Stimulated activated CD8-positive, alpha-beta memory T cell treated with anti-CD3 and anti-CD28 coated beads, Interleukin-4, amount 100 ng/mL, for 48 hours (primary cell): Measurements from ENCODE around the gene ZNF318.
"Not testable (repeated sequence)": the region's sequence is repeated elsewhere in the genome, so short reads cannot be mapped to it uniquely, and the experiment has no call there.

Experiments used
- DNase-seq: peaks from one replicate; pipeline ENCODE4 v3.0.0-alpha.2; 2020

Gene ZNF318

DNA sequence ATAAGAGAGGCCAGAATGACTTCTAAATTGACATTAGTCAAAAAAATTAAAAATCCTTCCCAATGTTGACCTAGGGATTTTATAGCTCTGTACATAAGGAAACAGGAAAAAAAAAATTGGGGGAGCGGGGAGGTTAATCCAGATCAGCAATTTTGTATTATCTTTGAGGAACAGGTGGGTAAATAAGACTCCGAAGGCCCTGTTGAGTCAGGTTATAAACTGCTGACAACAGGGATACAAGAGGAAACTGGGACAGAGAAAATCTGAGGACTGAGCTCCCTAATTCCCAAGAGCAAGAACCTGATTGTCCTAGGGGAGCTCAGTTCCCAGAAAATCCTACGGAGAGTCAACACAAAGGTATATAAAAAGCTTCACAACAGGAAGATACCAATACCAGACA is 34.0 kb downstream of the ZNF318 start:
- no peak for DNase-seq

DNA sequence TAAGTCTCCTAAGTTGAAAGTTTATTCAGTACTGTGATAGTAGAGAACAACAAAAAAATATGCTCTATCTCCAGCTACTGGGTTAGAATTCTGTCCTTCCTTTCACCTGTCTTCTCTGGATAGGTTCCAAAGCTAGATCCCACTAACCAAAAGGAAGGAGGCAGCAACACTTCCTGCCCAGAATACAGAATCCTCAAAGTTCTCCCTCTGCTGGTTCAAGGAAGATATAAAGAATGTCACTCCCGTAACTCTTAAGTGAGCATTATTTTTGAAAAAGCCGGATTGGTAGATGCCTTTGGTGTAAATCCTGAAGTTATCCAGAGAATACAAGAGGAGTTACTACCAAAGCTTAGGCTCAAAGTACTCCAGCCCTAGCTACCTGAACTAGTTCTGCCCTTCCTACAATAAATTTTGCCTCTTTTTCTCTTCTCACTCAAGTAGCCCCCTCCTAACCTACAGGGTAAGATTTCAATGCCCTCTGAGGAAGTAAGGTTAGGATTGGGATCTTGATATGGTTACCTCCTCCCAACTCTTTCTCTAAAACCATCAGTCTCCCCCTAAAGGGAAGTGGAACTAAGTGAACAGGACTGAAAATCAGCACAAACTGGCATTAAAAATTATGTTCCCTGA is 34.9 kb downstream of the ZNF318 start:
- DNase-seq, result no peak

DNA sequence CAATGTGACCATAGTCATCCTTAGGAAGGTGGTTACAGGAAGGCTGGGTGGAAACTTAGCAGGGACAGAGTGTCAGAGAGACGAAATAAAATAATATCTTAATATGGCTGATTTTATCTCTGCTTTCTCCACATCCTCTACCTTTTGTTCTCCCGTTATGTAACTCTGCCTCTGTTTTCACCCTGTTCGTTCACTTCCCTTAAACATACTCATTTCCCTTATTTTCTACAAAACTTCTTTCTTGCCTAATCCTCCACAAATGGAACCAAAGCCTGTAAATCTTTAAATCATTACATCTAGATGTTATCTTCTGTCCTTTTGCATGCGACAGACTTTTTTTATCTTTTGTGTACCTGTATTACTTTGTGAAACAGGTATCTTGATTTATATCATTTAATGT is 37.6 kb downstream of the ZNF318 start:
- DNase-seq, result no peak

DNA sequence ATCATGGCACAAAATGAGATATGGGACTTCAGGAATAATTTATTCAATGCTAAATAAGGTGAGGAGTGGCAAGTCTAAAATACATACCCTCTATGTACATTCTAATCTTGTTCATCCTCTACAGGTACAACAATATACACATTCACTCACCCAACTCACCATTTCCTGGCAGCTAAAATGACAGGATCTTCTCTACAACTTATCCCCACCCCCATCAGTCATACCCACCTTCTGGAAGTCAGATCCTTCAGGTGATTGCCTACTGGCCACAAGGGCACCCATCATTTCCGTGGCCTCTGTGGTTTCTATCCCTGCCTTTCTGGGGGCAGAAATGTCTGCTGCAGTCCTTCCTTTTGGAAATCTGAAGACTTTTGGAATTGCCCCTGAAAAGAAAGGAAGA is 38.0 kb downstream of the ZNF318 start:
- DNase-seq, result no peak

DNA sequence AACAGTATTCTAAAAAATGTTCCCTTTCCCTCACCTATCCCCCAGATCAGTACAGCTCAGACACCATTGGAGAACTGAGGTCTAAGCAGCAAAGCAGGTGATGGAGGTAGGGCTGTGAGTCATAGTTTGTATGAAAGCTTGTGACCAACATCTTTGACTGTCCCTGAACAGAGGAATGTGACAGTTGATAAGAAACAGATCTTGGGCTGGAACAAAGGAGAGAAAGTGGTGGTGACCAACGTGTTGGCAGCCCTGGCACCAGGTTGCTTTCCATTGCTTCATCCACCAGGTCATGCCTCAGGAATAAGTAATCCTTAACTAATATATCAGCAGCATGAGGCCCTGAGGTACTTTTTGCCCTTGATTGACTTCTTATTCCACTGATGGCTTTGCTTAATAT is 40.9 kb downstream of the ZNF318 start:
- DNase-seq, result no peak

DNA sequence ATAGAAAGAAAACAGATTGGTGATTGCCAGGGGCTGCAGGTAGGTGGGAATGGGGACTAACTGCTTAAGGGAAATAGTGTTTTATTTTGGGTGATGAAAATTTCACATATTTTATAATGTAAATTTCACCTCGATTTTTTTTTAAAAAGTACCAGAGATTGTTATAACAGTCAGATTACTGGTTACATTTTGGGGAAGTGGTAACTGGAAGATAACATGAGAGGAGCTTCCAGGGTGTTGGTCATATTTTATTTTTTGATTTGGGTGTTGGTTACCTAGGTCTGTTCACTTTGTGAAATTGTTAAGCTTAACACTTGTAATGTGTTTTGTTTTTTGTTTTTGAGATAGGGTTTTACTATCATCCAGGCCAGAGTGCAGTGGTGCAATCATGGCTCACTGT is 43.6 kb downstream of the ZNF318 start:
- DNase-seq, result no peak

DNA sequence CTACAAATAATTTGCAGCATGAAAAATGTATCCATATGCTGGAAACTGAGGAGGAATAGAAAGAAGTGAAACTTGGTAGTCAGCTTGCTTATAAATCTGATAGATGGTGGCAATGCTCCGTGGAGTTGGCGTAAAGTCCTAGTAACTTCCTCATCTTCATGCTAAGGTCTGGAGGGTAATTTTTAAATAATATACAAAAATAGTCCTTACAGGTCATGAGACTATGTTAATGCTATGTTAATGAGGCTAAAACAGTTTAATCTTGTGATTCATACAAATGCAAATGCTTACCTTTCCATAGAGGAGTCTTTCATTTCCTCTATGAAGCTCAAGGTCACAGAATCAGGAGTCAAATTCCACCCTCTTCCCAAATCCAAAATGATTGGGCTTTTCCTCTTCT is 51.4 kb downstream of the ZNF318 start:
- no peak for DNase-seq

DNA sequence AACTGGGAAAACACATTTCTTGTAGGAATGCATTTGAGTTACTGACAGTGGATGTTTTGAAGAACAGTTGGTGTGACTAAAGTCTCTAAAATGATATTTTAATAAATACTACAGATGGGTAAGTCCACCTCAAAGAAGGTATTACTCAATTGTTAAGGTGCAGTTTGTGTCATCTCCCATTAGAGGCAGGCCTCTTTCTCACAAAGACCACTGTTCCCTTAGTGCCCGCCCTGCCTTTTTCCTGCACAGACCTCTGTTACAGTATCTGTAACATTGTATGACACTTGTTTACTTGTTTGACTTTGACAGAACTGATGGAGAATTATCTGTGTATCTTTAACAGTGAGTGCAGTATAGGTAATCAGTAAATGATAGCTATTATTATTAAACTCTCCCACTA is 55.6 kb downstream of the ZNF318 start:
- no peak for DNase-seq

DNA sequence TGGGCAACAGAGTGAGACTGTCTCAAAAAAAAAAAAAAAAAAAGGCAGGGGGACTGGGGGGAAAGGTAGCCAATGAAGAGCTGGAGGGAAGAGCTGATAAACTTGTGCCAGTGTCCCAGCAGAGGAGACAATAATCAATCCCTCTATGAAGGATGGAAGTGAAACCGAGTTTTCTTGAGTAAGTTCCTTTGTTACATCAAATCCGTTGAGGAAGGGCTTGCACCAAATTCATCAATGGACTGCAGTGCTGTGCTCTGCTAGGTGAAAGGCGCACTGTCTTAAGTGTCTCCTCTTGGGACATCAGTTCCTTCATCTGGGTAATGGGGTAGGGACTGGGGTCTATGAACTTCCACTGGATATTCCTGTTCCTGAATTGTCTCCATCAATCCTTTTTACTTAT is 57.8 kb downstream of the ZNF318 start:
- DNase-seq, result no peak

DNA sequence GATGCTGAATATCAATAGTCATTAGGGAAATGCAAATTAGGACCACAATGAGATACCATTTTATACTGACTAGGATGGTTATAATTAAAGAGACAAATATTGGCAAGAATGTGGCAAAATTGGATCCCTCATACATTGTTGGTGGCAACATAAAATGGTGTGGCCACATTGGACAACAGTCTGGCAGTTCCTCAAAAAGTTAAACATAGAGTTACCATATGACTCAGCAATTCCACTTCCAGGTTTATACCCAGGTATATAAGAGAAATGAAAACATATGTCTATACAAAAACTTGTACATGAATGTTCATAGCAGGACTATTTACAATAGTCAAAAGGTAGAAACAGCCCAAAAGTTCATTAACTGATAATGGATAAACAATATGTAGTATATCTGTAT is 58.8 kb downstream of the ZNF318 start:
- DNase-seq, result no peak

DNA sequence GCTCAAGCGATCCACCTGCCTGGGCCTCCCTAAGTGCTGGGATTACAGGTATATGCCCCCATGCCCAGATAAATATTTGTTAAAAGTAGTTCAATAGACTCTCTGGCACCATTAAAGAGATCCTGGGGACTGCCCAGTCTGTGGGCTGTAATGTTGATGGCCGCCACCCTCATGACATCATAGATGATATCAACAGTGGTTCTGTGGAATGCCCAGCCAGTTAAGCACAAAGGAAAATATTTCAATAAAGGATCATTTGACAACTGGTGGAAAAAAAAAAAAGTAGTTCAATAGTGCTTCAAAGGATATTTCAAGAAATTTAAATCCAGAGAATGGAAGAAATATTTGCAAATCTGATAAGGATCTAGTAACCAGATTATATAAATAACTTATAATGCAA is 59.3 kb downstream of the ZNF318 start:
- no peak for DNase-seq

DNA sequence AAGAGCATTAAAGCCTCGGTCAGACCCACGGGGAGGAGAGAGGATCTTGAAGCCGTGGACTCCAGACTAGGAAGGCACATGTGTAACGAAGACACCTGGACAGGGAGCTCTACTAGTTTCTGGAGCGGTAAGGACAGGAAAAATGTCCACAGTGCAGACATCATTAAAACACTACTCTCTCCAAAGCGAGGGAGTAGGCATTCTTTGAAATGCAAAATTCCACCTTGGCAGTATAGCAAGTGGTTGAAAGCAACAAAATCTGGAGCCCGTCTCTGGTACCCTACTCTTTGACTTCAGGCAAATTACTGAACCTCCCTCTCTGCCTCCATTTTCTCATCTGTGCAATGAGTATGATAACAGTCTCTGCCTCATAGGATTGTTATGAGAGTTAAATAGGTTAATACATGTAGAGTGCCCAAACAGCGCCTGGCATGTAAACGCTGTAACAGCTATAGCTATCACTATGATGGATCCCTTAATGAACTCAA is 60.4 kb downstream of the ZNF318 start:
- DNase-seq, result no peak

DNA sequence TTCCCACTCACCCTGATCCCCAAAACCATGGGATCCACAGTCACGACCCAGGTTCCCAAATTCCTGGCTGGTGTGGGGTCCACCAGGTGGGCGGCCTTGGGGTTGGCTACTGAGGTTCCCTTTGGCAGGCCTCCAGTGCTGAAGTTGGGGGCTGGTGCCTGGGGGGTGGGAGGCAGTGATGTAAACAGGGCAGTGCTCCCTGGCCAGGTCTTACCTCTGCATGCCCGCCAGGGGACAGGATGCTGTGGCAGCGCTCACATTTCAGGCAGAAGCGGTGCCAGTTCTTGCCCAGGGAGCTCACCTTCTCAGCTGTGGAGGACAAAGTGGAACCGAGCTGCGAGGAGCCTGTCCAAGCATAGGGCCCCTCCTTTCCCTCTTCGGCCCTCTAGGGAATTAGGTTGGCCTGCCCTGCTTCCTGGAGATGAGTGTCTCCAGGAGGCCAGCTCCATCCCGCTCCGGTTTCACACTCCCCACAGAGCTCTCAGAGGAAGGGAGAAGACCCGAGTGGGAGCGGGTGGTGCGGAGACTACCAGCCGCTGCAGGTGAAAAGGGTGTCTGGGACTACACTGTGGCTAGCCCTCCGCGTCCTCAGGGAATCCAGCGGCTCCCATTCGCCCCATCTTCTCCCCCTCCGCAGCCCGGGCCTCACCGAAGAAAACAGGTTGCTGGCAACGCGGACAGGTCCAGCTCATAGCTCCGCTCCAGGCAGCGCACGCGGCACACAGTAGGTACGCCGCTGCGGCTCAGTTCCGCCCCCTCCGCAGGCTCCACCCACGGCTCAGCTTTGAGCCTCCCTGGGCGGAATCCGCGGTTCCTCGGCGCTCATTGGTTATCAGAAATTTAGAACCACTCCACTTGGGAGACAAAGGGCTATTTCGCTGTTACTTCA is 61.1 kb downstream of the ZNF318 start, which contains the start of gene CRIP3:
Gene CRIP3 (minus strand): TSS at position 726 of the 889 bp plus-strand sequence. CDS start 34 bp downstream, at position 692.
- DNase-seq, result peak; percentile 65

DNA sequence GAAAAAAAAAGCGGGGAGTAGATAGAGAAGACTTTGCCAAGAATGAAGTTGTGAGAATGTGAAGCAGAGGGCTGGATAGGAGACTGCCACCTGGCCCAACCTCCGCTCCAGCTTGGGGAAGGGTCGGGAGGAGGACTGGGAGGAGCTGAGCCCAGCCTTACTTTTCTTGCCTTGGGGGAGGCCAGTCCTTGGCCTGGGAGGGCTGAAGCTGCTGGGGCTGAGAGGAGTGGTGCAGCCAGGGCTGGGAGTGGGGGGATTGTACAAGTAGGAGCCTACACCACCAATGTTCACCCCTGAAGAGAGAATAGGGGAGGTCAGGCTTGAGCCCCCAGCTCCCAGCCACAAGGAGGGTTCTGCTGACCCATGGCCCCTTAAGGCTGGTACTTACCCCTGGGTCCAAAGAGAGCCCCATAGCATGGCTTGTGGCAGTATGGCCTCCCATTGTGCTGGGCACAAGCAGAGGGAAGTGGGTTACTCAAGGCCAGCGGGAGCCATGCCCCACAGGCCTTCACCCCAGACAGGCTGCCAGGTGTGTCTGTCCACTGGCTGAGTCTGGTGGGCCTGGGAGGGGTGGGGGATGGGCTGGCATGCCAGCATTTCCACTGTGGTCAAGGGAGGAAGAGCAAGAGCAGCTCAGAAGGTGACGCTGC is 61.9 kb downstream of the ZNF318 start:
- no peak for DNase-seq

DNA sequence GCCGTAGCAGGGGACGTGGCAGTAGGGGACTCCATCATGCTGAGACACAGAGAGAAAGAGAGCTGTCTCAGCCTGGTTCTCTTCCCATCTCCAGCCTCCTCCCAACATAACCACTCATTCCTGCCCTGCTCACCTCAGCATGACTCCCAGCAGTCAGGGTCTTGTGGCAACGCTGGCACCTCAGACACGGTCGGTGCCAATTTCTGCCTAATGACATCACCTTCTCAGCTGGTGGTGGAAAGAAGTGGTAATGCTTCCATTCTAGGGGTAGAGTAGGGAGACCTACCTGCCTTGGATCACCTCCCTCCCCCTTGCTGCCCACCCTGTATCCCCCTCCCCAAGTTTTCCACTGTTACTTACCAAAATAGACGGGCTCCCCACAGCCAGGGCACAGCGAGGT is 63.4 kb downstream of the ZNF318 start:
- no peak for DNase-seq

DNA sequence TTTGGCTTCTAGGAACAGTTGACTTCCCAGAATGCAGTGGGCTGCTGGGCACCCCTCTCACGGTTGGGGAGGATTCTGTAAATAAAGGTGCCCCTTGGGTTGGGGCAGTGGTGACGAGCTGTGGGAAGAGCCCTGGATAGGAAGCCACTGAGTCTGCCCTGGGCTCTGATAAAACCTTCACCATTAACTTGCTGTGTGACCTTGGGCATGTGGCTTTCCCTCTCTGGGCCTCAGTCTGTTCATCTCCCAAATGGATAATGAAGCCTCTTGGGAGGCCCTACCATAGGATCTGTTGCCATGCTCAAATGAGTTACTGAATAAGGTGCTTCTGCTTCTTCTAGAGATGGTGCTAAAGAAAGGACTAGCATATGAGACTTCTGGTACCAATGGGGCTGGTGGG is 64.6 kb downstream of the ZNF318 start:
- no peak for DNase-seq

DNA sequence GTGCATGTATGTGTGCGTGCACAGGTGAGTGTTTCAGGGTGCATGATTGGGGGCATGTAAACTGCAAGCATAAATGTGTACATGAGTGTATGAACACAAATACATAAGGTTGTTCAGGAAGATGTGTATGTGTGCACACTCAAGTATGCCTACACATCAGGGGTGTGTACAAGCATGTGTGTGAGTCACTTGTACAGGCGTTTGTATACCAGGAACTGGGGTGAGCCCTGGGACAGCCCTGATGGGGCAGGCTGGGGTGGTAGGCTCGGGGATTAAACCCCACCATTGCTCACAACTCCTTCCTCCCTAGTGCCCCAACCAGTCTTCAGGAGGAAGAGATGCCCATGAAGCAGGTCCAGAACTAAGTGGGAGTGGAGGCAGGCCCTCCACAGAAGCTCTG is 65.1 kb downstream of the ZNF318 start:
- DNase-seq, result no peak

DNA sequence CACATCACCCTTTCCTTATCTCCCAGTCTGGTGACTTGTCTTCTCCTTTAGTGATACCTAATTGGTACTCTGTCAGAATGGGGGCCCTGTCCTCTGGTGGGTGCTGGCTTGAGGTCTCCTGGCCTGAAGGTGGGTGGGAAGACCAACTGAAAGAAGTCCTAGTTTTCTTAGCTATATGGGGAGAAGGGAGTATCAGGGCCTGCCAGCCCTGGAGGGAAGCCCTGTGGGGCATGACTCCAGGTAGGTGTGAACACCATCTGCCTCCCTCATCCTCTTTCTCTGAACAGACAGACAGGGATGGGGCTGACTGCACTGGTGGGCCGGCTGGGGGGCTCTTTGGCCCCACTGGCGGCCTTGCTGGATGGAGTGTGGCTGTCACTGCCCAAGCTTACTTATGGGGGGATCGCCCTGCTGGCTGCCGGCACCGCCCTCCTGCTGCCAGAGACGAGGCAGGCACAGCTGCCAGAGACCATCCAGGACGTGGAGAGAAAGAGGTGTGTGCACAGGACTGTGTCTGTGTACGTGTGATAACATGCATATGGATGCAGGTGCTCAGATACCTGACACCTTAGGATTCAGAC is 65.6 kb downstream of the ZNF318 start:
- DNase-seq, result no peak

DNA sequence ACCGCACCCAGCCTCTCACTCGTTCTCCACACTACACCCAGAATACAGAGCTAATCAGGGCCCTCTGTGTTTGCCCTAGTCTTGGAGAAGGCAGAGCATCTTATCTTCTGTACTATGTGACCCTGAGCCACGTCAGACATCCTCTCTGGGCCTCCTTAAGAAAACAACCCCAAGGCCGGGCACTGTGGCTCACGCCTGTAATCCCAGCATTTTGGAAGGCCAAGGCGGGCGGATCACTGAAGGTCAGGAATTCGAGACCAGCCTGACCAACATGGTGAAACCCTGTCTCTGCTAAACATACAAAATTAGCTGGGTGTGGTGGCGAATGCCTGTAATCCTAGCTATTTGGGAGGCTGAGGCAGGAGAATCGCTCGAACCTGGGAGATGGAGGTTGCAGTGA is 66.4 kb downstream of the ZNF318 start:
- not testable (repeated sequence) for DNase-seq

DNA sequence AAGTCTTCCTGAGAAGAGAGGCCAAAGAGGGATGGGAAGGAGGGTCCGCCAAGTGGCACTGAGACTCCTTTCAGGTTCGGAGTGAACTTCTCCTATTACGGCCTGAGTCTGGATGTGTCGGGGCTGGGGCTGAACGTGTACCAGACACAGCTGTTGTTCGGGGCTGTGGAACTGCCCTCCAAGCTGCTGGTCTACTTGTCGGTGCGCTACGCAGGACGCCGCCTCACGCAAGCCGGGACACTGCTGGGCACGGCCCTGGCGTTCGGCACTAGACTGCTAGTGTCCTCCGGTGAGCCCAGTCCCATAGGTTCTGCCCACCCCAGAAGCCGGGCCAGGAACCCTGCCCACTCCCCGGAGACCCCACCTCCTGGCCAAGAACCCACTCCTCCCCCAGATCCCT is 67.3 kb downstream of the ZNF318 start:
- no peak for DNase-seq

DNA sequence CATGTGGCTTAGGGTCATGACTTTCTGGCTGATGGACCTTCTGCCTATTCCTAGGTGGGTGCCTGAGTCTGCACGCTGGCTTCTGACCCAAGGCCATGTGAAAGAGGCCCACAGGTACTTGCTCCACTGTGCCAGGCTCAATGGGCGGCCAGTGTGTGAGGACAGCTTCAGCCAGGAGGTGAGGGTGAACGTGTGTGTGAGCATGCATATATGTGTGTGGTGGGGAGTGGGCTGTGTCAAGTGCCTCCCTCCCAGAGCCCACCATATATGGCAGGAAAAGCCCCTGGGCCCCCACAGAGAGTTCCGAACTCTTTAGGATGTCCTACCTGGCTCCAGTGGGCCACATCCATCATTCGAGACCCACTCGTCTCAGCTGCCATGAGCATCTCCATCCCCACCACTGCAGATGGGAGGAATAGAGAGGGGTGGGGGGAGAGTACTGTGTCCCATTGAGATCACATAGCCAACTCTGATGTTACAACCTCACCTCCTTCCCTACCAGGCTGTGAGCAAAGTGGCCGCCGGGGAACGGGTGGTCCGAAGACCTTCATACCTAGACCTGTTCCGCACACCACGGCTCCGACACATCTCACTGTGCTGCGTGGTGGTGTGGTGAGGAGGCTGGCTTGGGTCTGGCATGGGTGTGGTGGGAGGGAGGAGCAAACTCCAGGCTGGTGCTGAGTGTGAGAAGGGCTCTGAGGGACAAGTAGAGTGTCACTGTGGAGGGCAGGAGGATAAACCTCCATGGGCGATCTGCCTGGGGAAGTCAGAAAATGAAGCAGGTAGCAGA is 68.2 kb downstream of the ZNF318 start:
- DNase-seq, result no peak
